ENCODE measurements around the gene PTPN1. TPM values are rescaled to one million over a fixed set of nuclear protein-coding genes. Genes with fewer than 3 reads are reported as not detected.

The PTPN1 gene
- total RNA-seq, 4 donors from 2014 or later, result 19.9 to 31.4 (median 23.2) TPM

DNA sequence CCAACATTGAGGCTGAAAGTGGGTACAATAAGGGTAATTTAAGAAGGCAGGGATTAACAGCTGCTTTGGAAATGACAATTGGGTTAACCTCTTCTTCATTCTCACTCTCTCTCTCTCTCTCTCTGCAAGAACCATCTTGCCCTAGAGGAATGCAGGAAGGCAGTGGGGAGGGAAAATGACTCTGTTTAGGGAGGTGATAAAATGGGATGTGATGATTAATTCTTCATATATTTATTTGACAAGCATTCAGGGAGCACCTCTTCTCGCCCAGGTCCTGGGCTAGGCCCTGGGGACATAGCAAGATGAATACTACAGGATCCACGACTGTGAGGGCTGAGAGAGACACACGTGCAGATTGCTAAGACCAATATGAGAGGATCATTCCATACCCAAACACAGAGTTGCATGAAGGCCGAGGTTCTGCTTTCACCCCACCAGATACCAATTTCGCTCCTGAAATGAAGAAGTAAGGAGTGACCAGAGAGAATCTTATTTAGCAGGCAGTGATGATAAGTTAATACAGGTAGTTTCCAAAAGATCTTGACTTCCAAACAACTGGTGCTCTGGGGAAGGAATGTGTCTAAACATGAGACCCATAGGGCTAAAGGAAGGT is 13.3 kb upstream of the PTPN1 start:
- TF ChIP-seq, protein P1, sequence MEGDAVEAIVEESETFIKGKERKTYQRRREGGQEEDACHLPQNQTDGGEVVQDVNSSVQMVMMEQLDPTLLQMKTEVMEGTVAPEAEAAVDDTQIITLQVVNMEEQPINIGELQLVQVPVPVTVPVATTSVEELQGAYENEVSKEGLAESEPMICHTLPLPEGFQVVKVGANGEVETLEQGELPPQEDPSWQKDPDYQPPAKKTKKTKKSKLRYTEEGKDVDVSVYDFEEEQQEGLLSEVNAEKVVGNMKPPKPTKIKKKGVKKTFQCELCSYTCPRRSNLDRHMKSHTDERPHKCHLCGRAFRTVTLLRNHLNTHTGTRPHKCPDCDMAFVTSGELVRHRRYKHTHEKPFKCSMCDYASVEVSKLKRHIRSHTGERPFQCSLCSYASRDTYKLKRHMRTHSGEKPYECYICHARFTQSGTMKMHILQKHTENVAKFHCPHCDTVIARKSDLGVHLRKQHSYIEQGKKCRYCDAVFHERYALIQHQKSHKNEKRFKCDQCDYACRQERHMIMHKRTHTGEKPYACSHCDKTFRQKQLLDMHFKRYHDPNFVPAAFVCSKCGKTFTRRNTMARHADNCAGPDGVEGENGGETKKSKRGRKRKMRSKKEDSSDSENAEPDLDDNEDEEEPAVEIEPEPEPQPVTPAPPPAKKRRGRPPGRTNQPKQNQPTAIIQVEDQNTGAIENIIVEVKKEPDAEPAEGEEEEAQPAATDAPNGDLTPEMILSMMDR (IDR thresholded peaks at IDR 0.05; ENCODE audit: low read depth), result no peak

DNA sequence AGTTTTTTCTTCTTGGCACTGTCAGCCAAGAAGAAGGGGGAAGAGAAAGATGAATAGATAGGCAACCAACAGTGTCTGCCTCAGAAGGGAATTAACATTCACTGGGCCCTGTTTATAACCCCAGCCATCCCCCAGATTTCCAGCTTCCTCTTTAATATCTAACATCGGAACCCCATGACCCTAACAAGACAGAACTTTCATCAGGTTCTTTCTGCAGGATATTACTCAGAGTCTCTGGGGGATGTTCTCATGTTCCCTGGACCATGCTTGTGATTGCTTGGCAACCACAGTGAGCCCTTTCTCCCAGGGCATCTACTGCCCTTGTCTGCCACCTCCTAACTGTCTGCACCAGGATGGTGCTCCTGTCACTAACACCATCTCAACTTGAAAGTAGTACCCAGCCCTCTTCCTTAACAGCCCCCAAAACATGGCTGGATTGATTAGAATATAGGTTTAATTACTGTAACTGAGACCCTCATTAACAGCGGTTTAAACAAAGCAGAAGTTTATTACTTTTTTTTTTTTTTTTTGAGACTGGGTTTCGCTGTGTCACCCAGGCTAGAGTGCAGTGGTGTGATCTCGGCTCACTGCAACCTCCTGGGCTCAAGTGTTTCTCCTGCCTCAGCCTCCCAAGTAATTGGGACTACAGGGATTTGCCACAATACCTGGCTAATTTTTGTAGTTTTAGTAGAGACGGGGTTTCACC is 12.0 kb upstream of the PTPN1 start:
- TF ChIP-seq, protein P1 (IDR thresholded peaks at IDR 0.05; ENCODE audit: low read depth), result no peak

DNA sequence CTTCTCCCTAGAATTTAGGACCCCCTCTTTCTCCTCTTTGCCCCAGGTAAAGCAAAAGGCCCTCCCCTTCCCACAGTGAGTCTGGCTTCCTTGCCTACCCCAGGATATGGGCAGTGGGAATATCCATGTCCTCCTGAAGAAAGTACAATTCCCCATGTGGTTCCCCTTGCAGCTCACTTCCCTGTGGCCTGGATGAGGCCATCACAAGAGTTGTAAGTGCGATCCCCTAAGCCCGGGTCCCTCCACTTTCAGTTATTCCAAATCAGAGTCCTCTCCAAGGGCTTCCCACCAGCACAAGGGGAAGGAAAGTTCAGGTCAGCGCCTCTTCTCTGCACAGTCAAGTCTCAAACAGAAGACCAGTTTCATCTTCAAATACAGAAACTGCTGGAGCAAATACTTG is 10.2 kb upstream of the PTPN1 start:
- TF ChIP-seq, protein P1 (IDR thresholded peaks at IDR 0.05; ENCODE audit: low read depth), result no peak

DNA sequence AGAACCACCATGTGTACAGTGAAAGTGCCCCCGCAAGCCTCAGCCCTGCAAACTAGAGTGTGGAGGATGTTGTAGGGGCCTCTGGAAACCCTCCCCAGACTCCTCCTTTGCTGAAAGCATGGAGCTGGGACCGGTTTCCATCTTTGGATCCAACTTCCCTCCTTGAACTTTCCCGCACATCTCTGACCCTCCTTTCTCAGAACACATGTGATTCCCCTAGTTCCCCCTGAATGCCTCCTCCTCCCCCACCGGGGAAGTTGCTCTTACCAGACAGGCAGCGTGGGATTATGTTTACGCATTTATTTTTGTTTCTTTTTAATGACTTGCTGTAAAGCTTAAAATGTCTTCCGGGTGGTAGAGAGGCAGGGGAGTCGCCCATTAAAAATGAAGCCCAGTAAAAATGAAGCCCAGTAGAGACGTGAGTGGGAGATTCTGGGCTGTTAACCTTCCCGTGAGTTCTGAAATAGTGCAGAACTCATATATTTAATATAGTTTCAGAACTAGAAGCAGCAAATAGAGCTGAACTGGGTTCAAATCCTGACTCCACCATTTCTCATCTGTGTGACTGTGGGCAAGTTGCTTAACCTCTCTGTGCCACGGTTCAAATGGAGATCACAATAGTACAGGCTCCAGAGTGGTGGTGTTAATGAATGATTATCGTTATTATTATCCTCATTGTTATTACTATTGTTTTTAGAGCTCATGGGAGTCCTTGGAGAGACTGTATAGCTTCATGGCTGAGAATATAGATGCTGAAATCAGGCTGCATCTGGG is 8.0 kb upstream of the PTPN1 start:
- TF ChIP-seq, protein P1 (IDR thresholded peaks at IDR 0.05; ENCODE audit: low read depth), result no peak

DNA sequence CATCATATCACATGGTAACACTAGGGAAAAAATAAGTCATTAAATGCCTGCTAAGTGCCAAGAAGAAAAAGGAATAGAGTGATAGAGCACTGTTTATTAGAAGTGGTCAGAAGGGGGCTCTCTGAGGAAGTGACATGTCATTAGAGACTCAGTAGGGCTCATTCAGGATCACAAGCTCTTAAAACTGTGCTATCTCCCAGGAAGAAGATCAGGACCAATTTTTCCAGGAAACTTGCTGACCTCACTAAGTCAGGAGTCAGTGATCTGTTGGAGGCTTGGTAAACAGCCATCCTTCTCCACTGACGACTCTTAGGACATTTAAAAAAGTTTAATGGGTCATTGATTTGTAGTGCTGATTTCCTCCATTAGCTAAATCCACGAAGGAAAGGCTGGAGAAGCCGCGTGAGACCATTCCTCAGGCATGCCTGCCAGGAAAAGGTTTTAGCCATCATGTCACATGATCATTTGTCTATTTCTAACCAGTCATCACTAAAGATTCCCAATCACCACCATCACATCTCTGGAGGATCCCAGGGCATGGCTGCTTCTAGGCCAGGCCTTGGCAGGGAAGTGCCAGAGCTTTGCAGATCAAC is 5.9 kb upstream of the PTPN1 start:
- TF ChIP-seq, protein P1 (IDR thresholded peaks at IDR 0.05; ENCODE audit: low read depth), result no peak

DNA sequence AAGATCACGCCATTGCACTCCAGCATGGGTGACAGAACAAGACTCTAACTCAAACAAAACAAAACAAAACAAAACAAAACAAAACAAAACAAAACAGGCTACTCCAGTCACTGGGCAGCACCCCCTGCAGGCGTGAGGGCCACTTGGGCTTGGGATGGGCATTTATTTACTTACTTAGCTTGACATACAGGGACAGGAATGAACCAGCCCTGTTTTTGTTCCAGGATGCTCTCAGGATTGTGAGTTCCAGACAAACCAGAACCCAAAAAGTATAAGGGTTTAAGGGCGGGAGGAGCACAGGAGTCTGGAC is 4.0 kb upstream of the PTPN1 start:
- TF ChIP-seq, protein P1 (IDR thresholded peaks at IDR 0.05; ENCODE audit: low read depth), result no peak
